OCI-LY1 (cell line): ENCODE data around the gene COL21A1.

ENCODE experiments used
- H2AFZ ChIP-seq: fragments of 200-600 bp; sonication (generic), shearing (Covaris generic); 2 replicates; pipeline ENCODE4 v1.6.0; 2014; ENCODE audit warnings: antibody characterized with exemption, mild to moderate bottlenecking, low read length
- H3F3A ChIP-seq: fragments of 200-600 bp; sonication (generic), shearing (Covaris generic); 2 replicates; pipeline ENCODE4 v1.6.0; 2014; ENCODE audit warnings: mild to moderate bottlenecking, antibody characterized with exemption, low read length, moderate library complexity; ENCODE audit not compliant: insufficient read depth
- H3K27ac ChIP-seq: fragments of 200-600 bp; sonication (generic); 2 replicates; pipeline ENCODE4 v1.5.1; 2014; ENCODE audit warnings: low read length, mixed run types, mild to moderate bottlenecking, low read depth; ENCODE audit not compliant: poor library complexity, severe bottlenecking
- H3K27me3 ChIP-seq: fragments of 200-600 bp; sonication (generic); 2 replicates; pipeline ENCODE4 v1.6.0; 2014; ENCODE audit warnings: antibody characterized with exemption, mild to moderate bottlenecking, low read length, moderate library complexity; ENCODE audit not compliant: insufficient read depth
- H3K36me3 ChIP-seq: fragments of 200-600 bp; sonication (generic); 2 replicates; pipeline ENCODE4 v1.6.1; 2014; ENCODE audit warnings: mild to moderate bottlenecking, antibody characterized with exemption, low read length, moderate library complexity, mixed read lengths; ENCODE audit not compliant: insufficient read depth
- H3K4me1 ChIP-seq: fragments of 200-600 bp; sonication (generic); 2 replicates; pipeline ENCODE4 v1.5.1; 2014; ENCODE audit warnings: mild to moderate bottlenecking, low read length, moderate library complexity; ENCODE audit not compliant: insufficient read depth, severe bottlenecking
- H3K4me2 ChIP-seq: fragments of 200-600 bp; sonication (generic), shearing (Covaris generic); 2 replicates; pipeline ENCODE4 v1.6.1; 2014; ENCODE audit warnings: low read length
- H3K4me3 ChIP-seq: fragments of 200-600 bp; sonication (generic); 2 replicates; pipeline ENCODE4 v1.5.1; 2014; ENCODE audit warnings: low read length, low read depth, mild to moderate bottlenecking, mixed read lengths; ENCODE audit not compliant: poor library complexity, severe bottlenecking
- H3K79me2 ChIP-seq: fragments of 200-600 bp; shearing (Covaris generic); 2 replicates; pipeline ENCODE4 v1.6.1; 2016; ENCODE audit warnings: mixed run types, low read length, mixed read lengths; ENCODE audit not compliant: insufficient read depth
- H3K9ac ChIP-seq: fragments of 200-600 bp; sonication (generic), shearing (Covaris generic); 2 replicates; pipeline ENCODE4 v1.6.1; 2014; ENCODE audit warnings: mild to moderate bottlenecking, low read length, mixed read lengths
- H3K9me2 ChIP-seq: fragments of 200-600 bp; sonication (generic), shearing (Covaris generic); 2 replicates; pipeline ENCODE4 v1.6.1; 2014; ENCODE audit warnings: low read depth, mild to moderate bottlenecking, low read length, mixed read lengths
- H3K9me3 ChIP-seq: fragments of 200-600 bp; shearing (Covaris generic); 2 replicates; pipeline ENCODE4 v1.6.1; 2014; ENCODE audit warnings: low read length, mixed read lengths
- H4K20me1 ChIP-seq: fragments of 200-600 bp; sonication (generic), shearing (Covaris generic); 2 replicates; pipeline ENCODE4 v1.6.0; 2016; ENCODE audit warnings: mild to moderate bottlenecking, low read length; ENCODE audit not compliant: insufficient read depth
- CTCF ChIP-seq: fragments of 200-600 bp; sonication (generic), shearing (Covaris generic); IDR thresholded peaks from 2 replicates; pipeline ENCODE4 v1.5.1; 2017; ENCODE audit warnings: mild to moderate bottlenecking, antibody characterized with exemption, low read length, moderate library complexity, mixed read lengths
- EZH2 ChIP-seq: fragments of 200-600 bp; sonication (generic), shearing (Covaris generic); IDR thresholded peaks from 2 replicates; pipeline ENCODE4 v1.8.0; 2017; ENCODE audit warnings: borderline replicate concordance, mixed run types, mild to moderate bottlenecking, antibody characterized with exemption, low read length, moderate library complexity, mixed read lengths

COL21A1 gene

GRCh38 chr6:56282391-56282790 lies 35.0 kb upstream of the COL21A1 start:
- no peaks in the 10 kb centered on the region for H3K79me2 ChIP-seq
- no peak overlapping the region for H3K9ac ChIP-seq
- no peaks in the 10 kb centered on the region for H4K20me1 ChIP-seq
- H3K9me2 ChIP-seq, result no peaks in the 10 kb centered on the region
- no peaks in the 10 kb centered on the region for H3K27me3 ChIP-seq
- no peak overlapping the region for H3K4me2 ChIP-seq
- no peak overlapping the region for H2AFZ ChIP-seq
- no peaks in the 10 kb centered on the region for H3K36me3 ChIP-seq
- no peaks in the 10 kb centered on the region for H3K4me1 ChIP-seq
- H3K4me3 ChIP-seq, result no peak overlapping the region
- TF ChIP-seq EZH2 (no peak), CTCF (no peak)
- no peak overlapping the region for H3K27ac ChIP-seq
- no peaks in the 10 kb centered on the region for H3F3A ChIP-seq
- no peaks in the 10 kb centered on the region for H3K9me3 ChIP-seq

GRCh38 chr6:56280126-56280525 lies 32.7 kb upstream of the COL21A1 start:
- TF ChIP-seq CTCF (no peak), EZH2 (no peak)
- Histone ChIP-seq H3K4me2 (no peak overlapping the region), H3F3A (no peaks in the 10 kb centered on the region), H3K27me3 (no peaks in the 10 kb centered on the region), H3K36me3 (no peaks in the 10 kb centered on the region), H3K4me3 (no peak overlapping the region), H3K79me2 (no peaks in the 10 kb centered on the region), H3K9me2 (no peaks in the 10 kb centered on the region), H2AFZ (no peak overlapping the region), H3K27ac (no peak overlapping the region), H3K9ac (no peak overlapping the region), H3K4me1 (no peaks in the 10 kb centered on the region), H4K20me1 (no peaks in the 10 kb centered on the region), H3K9me3 (no peaks in the 10 kb centered on the region)

- Histone ChIP-seq H3K4me2 (no peak overlapping the region), H3K27me3 (no peaks in the 10 kb centered on the region), H3K4me3 (no peak overlapping the region), H3K36me3 (no peaks in the 10 kb centered on the region), H3K9me2 (no peaks in the 10 kb centered on the region), H3K9me3 (no peaks in the 10 kb centered on the region), H3K9ac (no peak overlapping the region), H3F3A (no peaks in the 10 kb centered on the region), H4K20me1 (no peaks in the 10 kb centered on the region), H3K79me2 (no peaks in the 10 kb centered on the region), H3K4me1 (no peaks in the 10 kb centered on the region), H2AFZ (no peak overlapping the region), H3K27ac (no peak overlapping the region)
- TF ChIP-seq CTCF (no peak), EZH2 (no peak)
Measured at GRCh38 chr6:56279331-56280080, 32.1 kb upstream of the COL21A1 start.
